WTC11 (cell line): ENCODE results near the gene CREB3. TPM values are rescaled to one million over a fixed set of nuclear protein-coding genes. Genes with fewer than 3 reads are reported as not detected.

Source experiments
- ATAC-seq: fragments of 200-7000 bp; cut with Tn5 transposase; 2 replicates; pipeline ENCODE4 v1.10.0; 2021; ENCODE audit warnings: mild to moderate bottlenecking, moderate library complexity
- CTCF ChIA-PET: fragments of 300-600 bp; sonication (Branson Sonifier 250); formaldehyde crosslinking; loops from one replicate; lab custom pipeline; 2021; ENCODE audit warnings: antibody characterized with exemption; lab: Charles Lee
- POLR2A ChIA-PET: fragments of 350-600 bp; sonication (Branson Sonifier 250); formaldehyde crosslinking; loops from one replicate; lab custom pipeline; 2021; ENCODE audit warnings: antibody characterized with exemption; lab: Charles Lee
- DNase-seq: peaks from one replicate; pipeline ENCODE4 v3.0.0; 2021; ENCODE audit warnings: low spot score
- H3K27ac Mint-ChIP-seq: 2 replicates; pipeline ENCODE4 v1.8.0; 2021; ENCODE audit warnings: mixed read lengths
- H3K27me3 Mint-ChIP-seq: 2 replicates; pipeline ENCODE4 v1.8.0; 2021; ENCODE audit warnings: low read depth, mild to moderate bottlenecking, moderate library complexity, mixed read lengths
- H3K36me3 Mint-ChIP-seq: 2 replicates; pipeline ENCODE4 v1.8.0; 2021; ENCODE audit warnings: mixed read lengths
- H3K4me1 Mint-ChIP-seq: 2 replicates; pipeline ENCODE4 v1.8.0; 2022; ENCODE audit warnings: mixed read lengths
- H3K4me3 Mint-ChIP-seq: 2 replicates; pipeline ENCODE4 v1.8.0; 2021; ENCODE audit warnings: mild to moderate bottlenecking, moderate library complexity, mixed read lengths
- H3K9me3 Mint-ChIP-seq: 2 replicates; pipeline ENCODE4 v1.8.0; 2021; ENCODE audit warnings: mixed read lengths
- NR1H2 ChIP-seq: sonication (generic); formaldehyde crosslinking; IDR thresholded peaks from 2 replicates; pipeline ENCODE4 v1.9.0; 2021; ENCODE audit warnings: mild to moderate bottlenecking, moderate library complexity, missing genetic modification reagents
- PRRX2 ChIP-seq: fragments of 250-450 bp; sonication (Bioruptor Pico); IDR thresholded peaks from 2 replicates; pipeline ENCODE4 v1.8.0; 2021; ENCODE audit warnings: mild to moderate bottlenecking
- SMAD4 ChIP-seq: sonication (generic); formaldehyde crosslinking; IDR thresholded peaks from 2 replicates; pipeline ENCODE4 v1.8.0; 2022; ENCODE audit warnings: mild to moderate bottlenecking, missing genetic modification reagents
- TCF7 ChIP-seq: sonication (generic); formaldehyde crosslinking; IDR thresholded peaks from 2 replicates; pipeline ENCODE4 v1.8.0; 2022; ENCODE audit warnings: mild to moderate bottlenecking, low read depth, missing genetic modification reagents, moderate library complexity
- ZBTB21 ChIP-seq: sonication (generic); formaldehyde crosslinking; IDR thresholded peaks from 2 replicates; pipeline ENCODE4 v1.8.1; 2023; ENCODE audit warnings: mild to moderate bottlenecking, missing genetic modification reagents, borderline replicate concordance
- ZNF138 ChIP-seq: sonication (generic); formaldehyde crosslinking; conservative IDR thresholded peaks from 2 replicates; pipeline ENCODE4 v1.8.1; 2022; ENCODE audit warnings: mild to moderate bottlenecking, moderate library complexity, missing genetic modification reagents
- ZNF232 ChIP-seq: sonication (generic); formaldehyde crosslinking; IDR thresholded peaks from 2 replicates; pipeline ENCODE4 v1.8.0; 2022; ENCODE audit warnings: mild to moderate bottlenecking, missing genetic modification reagents
- ZNF396 ChIP-seq: fragments of 250-450 bp; sonication (Bioruptor Pico); IDR thresholded peaks from 2 replicates; pipeline ENCODE4 v1.8.0; 2021; ENCODE audit warnings: mild to moderate bottlenecking, moderate library complexity, borderline replicate concordance
- ZNF423 ChIP-seq: fragments of 250-450 bp; sonication (Bioruptor Pico); IDR thresholded peaks from 2 replicates; pipeline ENCODE4 v2.1.2; 2022; ENCODE audit warnings: mild to moderate bottlenecking, moderate library complexity
- ZNF671 ChIP-seq: fragments of 250-450 bp; sonication (Bioruptor Pico); IDR thresholded peaks from 2 replicates; pipeline ENCODE4 v1.8.0; 2021; ENCODE audit warnings: mild to moderate bottlenecking
- total RNA-seq: library from RNA; stranded (reverse); gene quantifications from 3 replicates; pipeline ENCODE4 v1.2.3, GENCODE V29; 2021
- TF ChIP-seq, protein P1 (sequence below): sonication (generic); formaldehyde crosslinking; conservative IDR thresholded peaks from 2 replicates; pipeline ENCODE4 v1.8.1; 2022; ENCODE audit warnings: mild to moderate bottlenecking, missing genetic modification reagents
- TF ChIP-seq, protein P2 (sequence below): fragments of 200-600 bp; IDR thresholded peaks from 2 replicates; pipeline ENCODE4 v1.8.0; 2022; ENCODE audit warnings: antibody characterized with exemption
- TF ChIP-seq, protein P3 (sequence below): fragments of 250-450 bp; sonication (Bioruptor Pico); IDR thresholded peaks from 2 replicates; pipeline ENCODE4 v1.8.0; 2021; ENCODE audit warnings: mild to moderate bottlenecking
- TF ChIP-seq, protein P4 (sequence below): sonication (generic); formaldehyde crosslinking; IDR thresholded peaks from 2 replicates; pipeline ENCODE4 v1.8.1; 2023; ENCODE audit warnings: mild to moderate bottlenecking, moderate library complexity, missing genetic modification reagents
- TF ChIP-seq, protein P5 (sequence below): sonication (generic); formaldehyde crosslinking; IDR thresholded peaks from 2 replicates; pipeline ENCODE4 v1.8.1; 2022; ENCODE audit warnings: low read depth, missing genetic modification reagents, borderline replicate concordance
- TF ChIP-seq, protein P6 (sequence below): sonication (generic); formaldehyde crosslinking; IDR thresholded peaks from 2 replicates; pipeline ENCODE4 v1.8.1; 2022; ENCODE audit warnings: mild to moderate bottlenecking, missing genetic modification reagents, moderate library complexity, borderline replicate concordance

CREB3 gene
- total RNA-seq, 1 experiment from 2014 or later: 21.4 TPM

DNA sequence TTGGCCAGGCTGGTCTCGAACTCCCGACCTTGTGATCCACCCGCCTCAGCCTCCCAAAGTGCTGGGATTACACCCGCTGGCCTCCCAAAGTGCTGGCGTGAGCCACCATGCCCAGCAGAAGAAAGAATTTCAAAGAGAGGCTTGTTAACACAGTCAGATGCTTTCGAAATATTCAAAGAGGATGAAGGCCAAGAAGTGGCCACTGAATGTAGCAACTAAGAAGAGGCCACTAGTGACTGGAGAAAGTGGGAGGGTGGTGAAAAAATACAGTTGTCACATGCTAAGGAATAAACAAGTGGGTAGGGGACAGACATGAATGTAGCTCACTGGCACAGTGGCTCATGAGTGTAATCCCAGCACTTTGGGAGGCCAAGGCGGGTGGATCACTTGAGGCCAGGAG lies 29.8 kb upstream of the CREB3 start:
- no peaks in the 10 kb centered on the region for H3K9me3 Mint-ChIP-seq
- ChIA-PET CTCF (no interaction called here), POLR2A (no interaction called here)
- H3K4me1 Mint-ChIP-seq: no peaks in the 10 kb centered on the region
- H3K36me3 Mint-ChIP-seq: peaks cover 50% of the 10 kb centered on the region
- no peaks in the 10 kb centered on the region for H3K27me3 Mint-ChIP-seq
- no peak overlapping the region for H3K27ac Mint-ChIP-seq
- H3K4me3 Mint-ChIP-seq: no peak overlapping the region
- DNase-seq (no peak), ATAC-seq (no peak)
- TF ChIP-seq, protein P1, sequence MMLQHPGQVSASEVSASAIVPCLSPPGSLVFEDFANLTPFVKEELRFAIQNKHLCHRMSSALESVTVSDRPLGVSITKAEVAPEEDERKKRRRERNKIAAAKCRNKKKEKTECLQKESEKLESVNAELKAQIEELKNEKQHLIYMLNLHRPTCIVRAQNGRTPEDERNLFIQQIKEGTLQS (CRISPR knock-in tag): no peak

DNA sequence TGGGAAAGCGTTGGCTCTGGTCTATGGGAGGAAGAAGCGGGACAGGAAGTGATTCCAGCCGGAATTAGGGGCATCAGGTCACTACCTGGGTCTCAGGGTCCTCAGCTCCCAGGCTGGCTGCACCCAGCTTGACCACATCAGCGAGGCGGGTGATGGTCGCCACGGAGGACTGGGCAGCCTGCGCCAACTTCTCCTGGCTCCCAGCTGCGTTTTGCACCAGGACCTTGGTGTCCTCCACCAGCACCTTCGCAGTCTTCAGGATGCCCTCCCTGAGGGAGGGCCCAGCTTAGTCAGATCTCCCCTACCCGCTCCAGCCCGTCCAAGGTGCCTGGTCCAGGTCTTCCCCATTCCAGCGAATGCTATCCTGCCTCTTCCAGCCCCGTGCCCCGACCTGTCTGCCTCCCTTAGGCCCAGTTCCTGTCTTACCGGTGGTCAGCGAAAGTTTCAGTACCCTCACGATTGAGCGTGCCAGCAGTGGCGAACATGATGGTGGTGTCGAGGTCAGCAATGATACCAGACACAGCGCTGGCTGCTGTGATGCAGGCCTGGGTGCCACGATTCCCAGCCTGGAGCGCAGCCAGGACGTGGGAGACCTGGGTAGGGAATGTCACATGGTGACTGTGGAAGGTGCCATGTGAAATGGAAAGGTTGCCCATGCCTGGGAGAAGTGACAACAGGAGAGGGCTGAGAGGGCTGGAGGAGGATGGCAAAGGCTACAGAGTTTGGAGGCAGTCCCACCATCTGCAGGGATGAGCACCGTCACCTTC lies 28.4 kb upstream of the CREB3 start:
- Mint-ChIP-seq H3K27me3 (no peaks in the 10 kb centered on the region), H3K36me3 (peaks cover 60% of the 10 kb centered on the region), H3K9me3 (no peaks in the 10 kb centered on the region), H3K4me1 (no peaks in the 10 kb centered on the region), H3K27ac (no peak overlapping the region), H3K4me3 (no peak overlapping the region)
- CTCF ChIA-PET: interaction anchor here (2.5 kb wide), 1 partner anchor 8 kb away, joined by 14 read pairs; no protein-coding TSS in a partner anchor
- TF ChIP-seq, protein P1 (CRISPR knock-in tag): no peak
- TF ChIP-seq, protein P2, sequence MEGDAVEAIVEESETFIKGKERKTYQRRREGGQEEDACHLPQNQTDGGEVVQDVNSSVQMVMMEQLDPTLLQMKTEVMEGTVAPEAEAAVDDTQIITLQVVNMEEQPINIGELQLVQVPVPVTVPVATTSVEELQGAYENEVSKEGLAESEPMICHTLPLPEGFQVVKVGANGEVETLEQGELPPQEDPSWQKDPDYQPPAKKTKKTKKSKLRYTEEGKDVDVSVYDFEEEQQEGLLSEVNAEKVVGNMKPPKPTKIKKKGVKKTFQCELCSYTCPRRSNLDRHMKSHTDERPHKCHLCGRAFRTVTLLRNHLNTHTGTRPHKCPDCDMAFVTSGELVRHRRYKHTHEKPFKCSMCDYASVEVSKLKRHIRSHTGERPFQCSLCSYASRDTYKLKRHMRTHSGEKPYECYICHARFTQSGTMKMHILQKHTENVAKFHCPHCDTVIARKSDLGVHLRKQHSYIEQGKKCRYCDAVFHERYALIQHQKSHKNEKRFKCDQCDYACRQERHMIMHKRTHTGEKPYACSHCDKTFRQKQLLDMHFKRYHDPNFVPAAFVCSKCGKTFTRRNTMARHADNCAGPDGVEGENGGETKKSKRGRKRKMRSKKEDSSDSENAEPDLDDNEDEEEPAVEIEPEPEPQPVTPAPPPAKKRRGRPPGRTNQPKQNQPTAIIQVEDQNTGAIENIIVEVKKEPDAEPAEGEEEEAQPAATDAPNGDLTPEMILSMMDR: no peak
- no peak for TF ChIP-seq ZNF671 (CRISPR knock-in tag)
- no peak for TF ChIP-seq NR1H2 (CRISPR knock-in tag)
- no peak for TF ChIP-seq ZBTB21
- no peak for TF ChIP-seq SMAD4
- no peak for TF ChIP-seq ZNF138 (CRISPR knock-in tag)
- TF ChIP-seq, protein P3, sequence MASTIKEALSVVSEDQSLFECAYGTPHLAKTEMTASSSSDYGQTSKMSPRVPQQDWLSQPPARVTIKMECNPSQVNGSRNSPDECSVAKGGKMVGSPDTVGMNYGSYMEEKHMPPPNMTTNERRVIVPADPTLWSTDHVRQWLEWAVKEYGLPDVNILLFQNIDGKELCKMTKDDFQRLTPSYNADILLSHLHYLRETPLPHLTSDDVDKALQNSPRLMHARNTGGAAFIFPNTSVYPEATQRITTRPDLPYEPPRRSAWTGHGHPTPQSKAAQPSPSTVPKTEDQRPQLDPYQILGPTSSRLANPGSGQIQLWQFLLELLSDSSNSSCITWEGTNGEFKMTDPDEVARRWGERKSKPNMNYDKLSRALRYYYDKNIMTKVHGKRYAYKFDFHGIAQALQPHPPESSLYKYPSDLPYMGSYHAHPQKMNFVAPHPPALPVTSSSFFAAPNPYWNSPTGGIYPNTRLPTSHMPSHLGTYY (CRISPR knock-in tag): no peak
- TF ChIP-seq, protein P4, sequence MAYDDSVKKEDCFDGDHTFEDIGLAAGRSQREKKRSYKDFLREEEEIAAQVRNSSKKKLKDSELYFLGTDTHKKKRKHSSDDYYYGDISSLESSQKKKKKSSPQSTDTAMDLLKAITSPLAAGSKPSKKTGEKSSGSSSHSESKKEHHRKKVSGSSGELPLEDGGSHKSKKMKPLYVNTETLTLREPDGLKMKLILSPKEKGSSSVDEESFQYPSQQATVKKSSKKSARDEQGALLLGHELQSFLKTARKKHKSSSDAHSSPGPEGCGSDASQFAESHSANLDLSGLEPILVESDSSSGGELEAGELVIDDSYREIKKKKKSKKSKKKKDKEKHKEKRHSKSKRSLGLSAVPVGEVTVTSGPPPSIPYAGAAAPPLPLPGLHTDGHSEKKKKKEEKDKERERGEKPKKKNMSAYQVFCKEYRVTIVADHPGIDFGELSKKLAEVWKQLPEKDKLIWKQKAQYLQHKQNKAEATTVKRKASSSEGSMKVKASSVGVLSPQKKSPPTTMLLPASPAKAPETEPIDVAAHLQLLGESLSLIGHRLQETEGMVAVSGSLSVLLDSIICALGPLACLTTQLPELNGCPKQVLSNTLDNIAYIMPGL: no peak
- TF ChIP-seq, protein P5, sequence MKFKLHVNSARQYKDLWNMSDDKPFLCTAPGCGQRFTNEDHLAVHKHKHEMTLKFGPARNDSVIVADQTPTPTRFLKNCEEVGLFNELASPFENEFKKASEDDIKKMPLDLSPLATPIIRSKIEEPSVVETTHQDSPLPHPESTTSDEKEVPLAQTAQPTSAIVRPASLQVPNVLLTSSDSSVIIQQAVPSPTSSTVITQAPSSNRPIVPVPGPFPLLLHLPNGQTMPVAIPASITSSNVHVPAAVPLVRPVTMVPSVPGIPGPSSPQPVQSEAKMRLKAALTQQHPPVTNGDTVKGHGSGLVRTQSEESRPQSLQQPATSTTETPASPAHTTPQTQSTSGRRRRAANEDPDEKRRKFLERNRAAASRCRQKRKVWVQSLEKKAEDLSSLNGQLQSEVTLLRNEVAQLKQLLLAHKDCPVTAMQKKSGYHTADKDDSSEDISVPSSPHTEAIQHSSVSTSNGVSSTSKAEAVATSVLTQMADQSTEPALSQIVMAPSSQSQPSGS (CRISPR knock-in tag): no peak
- TF ChIP-seq PRRX2 (CRISPR knock-in tag): no peak
- no peak for TF ChIP-seq ZNF423
- TF ChIP-seq TCF7: no peak
- TF ChIP-seq, protein P6, sequence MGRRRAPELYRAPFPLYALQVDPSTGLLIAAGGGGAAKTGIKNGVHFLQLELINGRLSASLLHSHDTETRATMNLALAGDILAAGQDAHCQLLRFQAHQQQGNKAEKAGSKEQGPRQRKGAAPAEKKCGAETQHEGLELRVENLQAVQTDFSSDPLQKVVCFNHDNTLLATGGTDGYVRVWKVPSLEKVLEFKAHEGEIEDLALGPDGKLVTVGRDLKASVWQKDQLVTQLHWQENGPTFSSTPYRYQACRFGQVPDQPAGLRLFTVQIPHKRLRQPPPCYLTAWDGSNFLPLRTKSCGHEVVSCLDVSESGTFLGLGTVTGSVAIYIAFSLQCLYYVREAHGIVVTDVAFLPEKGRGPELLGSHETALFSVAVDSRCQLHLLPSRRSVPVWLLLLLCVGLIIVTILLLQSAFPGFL (CRISPR knock-in tag): no peak
- no peak for TF ChIP-seq ZNF232 (CRISPR knock-in tag)
- no peak for TF ChIP-seq ZNF396 (CRISPR knock-in tag)
- ATAC-seq: no peak
- POLR2A ChIA-PET: no interaction called here
- DNase-seq: no peak
